GM21717 (cell line): ENCODE results near the gene TPST1.
"Not testable (repeated sequence)": the region's sequence is repeated elsewhere in the genome, so short reads cannot be mapped to it uniquely, and the experiment has no call there.

ENCODE experiments used
- ATAC-seq: cut with Tn5 transposase; IDR thresholded peaks from one replicate; pipeline ENCODE4 v1.9.1; 2021; ENCODE audit warnings: mild to moderate bottlenecking, moderate library complexity; ENCODE audit not compliant: unreplicated experiment

The TPST1 gene

GRCh38 chr7:66324985-66325384 is 119.9 kb downstream of the TPST1 start:
- not testable (repeated sequence) for ATAC-seq

GRCh38 chr7:66326501-66327215 is 121.5 kb downstream of the TPST1 start:
- ATAC-seq: no peak

- no peak for ATAC-seq
These were observed 125.8 kb downstream of the TPST1 start for GRCh38 chr7:66330961-66331360.

- ATAC-seq: no peak
These were observed 126.7 kb downstream of the TPST1 start for GRCh38 chr7:66331883-66332282.

GRCh38 chr7:66333443-66333842 is 128.3 kb downstream of the TPST1 start:
- no peak for ATAC-seq

- no peak for ATAC-seq
These were observed 130.2 kb downstream of the TPST1 start for GRCh38 chr7:66335318-66335717.

GRCh38 chr7:66336760-66337159 is 131.6 kb downstream of the TPST1 start:
- no peak for ATAC-seq

GRCh38 chr7:66339141-66339540 is 134.0 kb downstream of the TPST1 start:
- ATAC-seq: no peak

GRCh38 chr7:66344166-66344565 is 139.0 kb downstream of the TPST1 start:
- no peak for ATAC-seq

GRCh38 chr7:66348531-66348930 is 143.4 kb downstream of the TPST1 start:
- no peak for ATAC-seq

GRCh38 chr7:66348959-66349358 is 143.8 kb downstream of the TPST1 start:
- ATAC-seq: no peak

- no peak for ATAC-seq
These were observed 146.9 kb downstream of the TPST1 start for GRCh38 chr7:66352071-66352470.

- no peak for ATAC-seq
These were observed 148.4 kb downstream of the TPST1 start for GRCh38 chr7:66353547-66353946.

GRCh38 chr7:66355756-66356155 is 150.6 kb downstream of the TPST1 start:
- ATAC-seq: no peak

- no peak for ATAC-seq
These were observed 151.2 kb downstream of the TPST1 start for GRCh38 chr7:66356277-66356721.

GRCh38 chr7:66357087-66357486 is 152.0 kb downstream of the TPST1 start:
- ATAC-seq: no peak

GRCh38 chr7:66359656-66360211 is 154.6 kb downstream of the TPST1 start:
- no peak for ATAC-seq

- no peak for ATAC-seq
These were observed 157.0 kb downstream of the TPST1 start for GRCh38 chr7:66362136-66362535.

GRCh38 chr7:66363635-66364034 is 158.5 kb downstream of the TPST1 start:
- ATAC-seq: no peak

GRCh38 chr7:66365031-66365430 is 159.9 kb downstream of the TPST1 start:
- not testable (repeated sequence) for ATAC-seq

GRCh38 chr7:66371096-66371824 is 166.1 kb downstream of the TPST1 start:
- ATAC-seq: no peak
